ENCODE results near the gene RNF144B. TPM values are rescaled to one million over a fixed set of nuclear protein-coding genes. Genes with fewer than 3 reads are reported as not detected.

Gene RNF144B
- total and polyA plus RNA-seq, 2 of the 8 experiments (the other 6 are each of a cell fraction or from before 2014, with no cell fraction given): 1.8 to 11.2 TPM

DNA sequence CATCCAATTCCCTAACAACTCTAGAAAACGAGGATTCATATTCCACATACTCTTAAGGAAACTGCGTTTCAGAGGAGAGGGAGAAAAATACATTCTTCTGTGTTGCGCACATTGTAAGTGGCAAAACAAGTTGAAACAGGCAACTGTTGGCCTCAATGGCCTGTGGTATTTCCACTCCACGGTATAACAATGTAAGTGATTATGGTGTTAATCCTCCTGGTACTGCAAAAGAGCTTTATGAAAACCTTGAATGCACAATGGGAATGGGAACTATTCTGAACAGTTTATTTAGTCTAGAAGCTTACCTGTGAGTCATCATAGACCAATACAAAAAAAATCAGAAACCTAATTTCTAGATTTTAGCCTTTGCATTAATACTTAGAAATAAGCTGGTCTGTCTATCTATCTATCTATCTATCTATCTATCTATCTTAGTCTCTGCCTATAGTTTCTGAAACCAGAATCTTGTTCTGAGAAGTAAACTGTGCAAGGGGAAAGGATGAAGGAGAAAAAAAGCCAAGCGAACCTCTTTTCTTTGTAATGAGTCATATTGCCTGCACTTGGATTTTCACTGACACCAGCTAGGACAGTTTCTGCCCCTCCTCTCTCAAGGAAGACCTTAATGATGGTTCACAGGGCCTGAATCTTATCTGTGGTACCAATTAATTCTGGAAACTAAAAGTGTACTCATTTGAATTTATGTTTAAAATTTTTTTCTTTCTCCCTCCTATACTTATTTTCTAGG is 101.5 kb downstream of the RNF144B start (continued):
- TF ChIP-seq, protein P1, sequence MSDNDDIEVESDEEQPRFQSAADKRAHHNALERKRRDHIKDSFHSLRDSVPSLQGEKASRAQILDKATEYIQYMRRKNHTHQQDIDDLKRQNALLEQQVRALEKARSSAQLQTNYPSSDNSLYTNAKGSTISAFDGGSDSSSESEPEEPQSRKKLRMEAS (IDR thresholded peaks at IDR 0.05): no peak
- TF ChIP-seq PHF8 (conservative IDR thresholded peaks at IDR 0.05; ENCODE audit: low read depth, low read length): no peak

Data from H1 (cell line).